ENCODE data around the gene OXLD1.

OXLD1 gene

GRCh38 chr17:81666342-81667191, at the start of gene OXLD1, which contains the start of gene CCDC137:
TSS of gene OXLD1 (minus strand) at chr17:81666605. CDS start at chr17:81666577, 28 bp downstream.
TSS of gene CCDC137 (plus strand) at chr17:81666737. CDS start at chr17:81666767, 30 bp downstream.
- peak within 1 kb of the TSS; percentile 51 for H3K27ac ChIP-seq
- peak within 1 kb of the TSS; percentile 89 for H3K4me3 ChIP-seq (ENCODE audit: low read depth, low read length)
- in situ Hi-C loops (cut with HindIII; ENCODE audit: low pct_ligation_motif_present, low sequenced_read_pairs): no loop called here
- TF ChIP-seq CTCF (IDR thresholded peaks at IDR 0.05; ENCODE audit: low read depth, low read length, missing control alignments): no peak
- no peaks in the 10 kb centered on the region for H3K27me3 ChIP-seq (replicated peaks)
- peak; percentile 92 for DNase-seq
- peaks cover 26% of the 10 kb centered on the region for H3K36me3 ChIP-seq (replicated peaks)

- Histone ChIP-seq H3K36me3 (replicated peaks) (no peaks in the 10 kb centered on the region), H3K27me3 (replicated peaks) (no peaks in the 10 kb centered on the region), H3K4me3 (ENCODE audit: low read depth, low read length) (no peak overlapping the region), H3K27ac (no peak overlapping the region)
- in situ Hi-C loops (cut with HindIII; ENCODE audit: low pct_ligation_motif_present, low sequenced_read_pairs): no loop called here
- no peak for TF ChIP-seq CTCF (IDR thresholded peaks at IDR 0.05; ENCODE audit: low read depth, low read length, missing control alignments)
- no peak for DNase-seq
Observed at GRCh38 chr17:81715107-81715871, 48.9 kb upstream of the OXLD1 start.

GRCh38 chr17:81714412-81715106, 48.2 kb upstream of the OXLD1 start:
- H3K27ac ChIP-seq: no peak overlapping the region
- TF ChIP-seq CTCF (IDR thresholded peaks at IDR 0.05; ENCODE audit: low read depth, low read length, missing control alignments): no peak

GRCh38 chr17:81713556-81714411, 47.4 kb upstream of the OXLD1 start:
- Histone ChIP-seq H3K36me3 (replicated peaks) (no peaks in the 10 kb centered on the region), H3K27me3 (replicated peaks) (no peaks in the 10 kb centered on the region), H3K27ac (no peak overlapping the region), H3K4me3 (ENCODE audit: low read depth, low read length) (peak overlapping the region; percentile 26)
- TF ChIP-seq CTCF (IDR thresholded peaks at IDR 0.05; ENCODE audit: low read depth, low read length, missing control alignments): no peak
- in situ Hi-C loops (cut with HindIII; ENCODE audit: low pct_ligation_motif_present, low sequenced_read_pairs): no loop called here
- DNase-seq: no peak

More at GRCh38 chr17:81714412-81715106, 48.2 kb upstream of the OXLD1 start:
- no peak overlapping the region for H3K4me3 ChIP-seq (ENCODE audit: low read depth, low read length)
- H3K36me3 ChIP-seq (replicated peaks): no peaks in the 10 kb centered on the region
- in situ Hi-C loops (cut with HindIII; ENCODE audit: low pct_ligation_motif_present, low sequenced_read_pairs): no loop called here
- no peak for DNase-seq
- no peaks in the 10 kb centered on the region for H3K27me3 ChIP-seq (replicated peaks)

- Histone ChIP-seq H3K27me3 (replicated peaks) (no peaks in the 10 kb centered on the region), H3K4me3 (ENCODE audit: low read depth, low read length) (peak overlapping the region; percentile 60), H3K27ac (no peak overlapping the region), H3K36me3 (replicated peaks) (peaks cover 7% of the 10 kb centered on the region)
- DNase-seq: no peak
- no peak for TF ChIP-seq CTCF (IDR thresholded peaks at IDR 0.05; ENCODE audit: low read depth, low read length, missing control alignments)
- in situ Hi-C loops (cut with HindIII; ENCODE audit: low pct_ligation_motif_present, low sequenced_read_pairs): no loop called here
Observed at GRCh38 chr17:81713004-81713555, 46.7 kb upstream of the OXLD1 start.
